GM23338 (cell line): ENCODE results near the gene F3. TPM values are rescaled to one million over a fixed set of nuclear protein-coding genes. Genes with fewer than 3 reads are reported as not detected.

Source experiments
- ATAC-seq: fragments of 200-7000 bp; cut with Tn5 transposase; 3 replicates; pipeline ENCODE4 v1.9.1; 2020
- DNase-seq: peaks from one replicate; pipeline ENCODE4 v3.0.0-alpha.2; 2015; ENCODE audit warnings: low spot score
- H2AFZ ChIP-seq: fragments of 200-600 bp; sonication (generic); 2 replicates; pipeline ENCODE4 v1.8.0; 2016; ENCODE audit warnings: antibody characterized with exemption, mild to moderate bottlenecking, moderate library complexity
- H3F3A ChIP-seq: fragments of 200-600 bp; sonication (generic); replicated peaks from 2 replicates; pipeline ENCODE4 v1.8.0; 2017; ENCODE audit warnings: antibody characterized with exemption, mixed run types, low read depth
- H3K27ac ChIP-seq: fragments of 200-600 bp; sonication (generic); 2 replicates; pipeline ENCODE4 v1.6.1; 2016; ENCODE audit warnings: low read depth
- H3K27me3 ChIP-seq: fragments of 200-600 bp; sonication (generic); 2 replicates; pipeline ENCODE4 v1.8.0; 2016; ENCODE audit warnings: mild to moderate bottlenecking, mixed run types, moderate library complexity; ENCODE audit not compliant: insufficient read depth
- H3K36me3 ChIP-seq: fragments of 200-600 bp; sonication (generic); 2 replicates; pipeline ENCODE4 v1.8.0; 2016; ENCODE audit warnings: mild to moderate bottlenecking; ENCODE audit not compliant: insufficient read depth
- H3K4me1 ChIP-seq: fragments of 200-600 bp; sonication (generic); 2 replicates; pipeline ENCODE4 v1.8.0; 2016; ENCODE audit warnings: mild to moderate bottlenecking, moderate library complexity; ENCODE audit not compliant: insufficient read depth
- H3K4me2 ChIP-seq: fragments of 200-600 bp; sonication (generic); 2 replicates; pipeline ENCODE4 v1.7.1; 2017; ENCODE audit warnings: mixed run types
- H3K4me3 ChIP-seq: fragments of 200-600 bp; sonication (generic); 2 replicates; pipeline ENCODE4 v1.6.1; 2016; ENCODE audit warnings: mixed run types
- H3K79me2 ChIP-seq: fragments of 200-600 bp; sonication (generic); replicated peaks from 2 replicates; pipeline ENCODE4 v1.8.0; 2017; ENCODE audit warnings: mild to moderate bottlenecking; ENCODE audit not compliant: insufficient read depth
- H3K9me2 ChIP-seq: fragments of 200-600 bp; sonication (generic); 2 replicates; pipeline ENCODE4 v1.8.0; 2017; ENCODE audit not compliant: insufficient read depth
- H4K20me1 ChIP-seq: fragments of 200-600 bp; sonication (generic); replicated peaks from 2 replicates; pipeline ENCODE4 v1.8.0; 2017; ENCODE audit warnings: mild to moderate bottlenecking; ENCODE audit not compliant: insufficient read depth
- H3K27ac Mint-ChIP-seq: 2 replicates; pipeline ENCODE4 v1.8.0; 2020; ENCODE audit warnings: inconsistent platforms, mild to moderate bottlenecking, moderate library complexity, mixed read lengths
- H3K27me3 Mint-ChIP-seq: 3 replicates; pipeline ENCODE4 v1.8.0; 2022; ENCODE audit warnings: low read depth, mild to moderate bottlenecking, moderate library complexity, mixed read lengths, inconsistent platforms; ENCODE audit not compliant: insufficient read depth, poor library complexity
- H3K36me3 Mint-ChIP-seq: 3 replicates; pipeline ENCODE4 v1.8.0; 2021; ENCODE audit warnings: low read depth, mild to moderate bottlenecking, inconsistent platforms, moderate library complexity, mixed read lengths
- H3K4me1 Mint-ChIP-seq: 3 replicates; pipeline ENCODE4 v1.8.0; 2020; ENCODE audit warnings: mild to moderate bottlenecking, inconsistent platforms, mixed read lengths
- H3K4me3 Mint-ChIP-seq: 3 replicates; pipeline ENCODE4 v1.8.0; 2021; ENCODE audit warnings: moderate library complexity, mild to moderate bottlenecking, inconsistent platforms, mixed read lengths
- H3K9me3 Mint-ChIP-seq: 3 replicates; pipeline ENCODE4 v1.8.0; 2020; ENCODE audit warnings: moderate library complexity, mild to moderate bottlenecking, inconsistent platforms, mixed read lengths
- CREB1 ChIP-seq: fragments of 250-450 bp; sonication (Bioruptor Pico); IDR thresholded peaks from 2 replicates; pipeline ENCODE4 v1.5.0; 2020; ENCODE audit warnings: low read depth, mild to moderate bottlenecking, moderate library complexity
- CTCF ChIP-seq, 2 experiments: fragments of 200-600 bp in 1 of 2; sonication (generic) in 1 of 2; conservative IDR thresholded peaks; 2 replicates each; pipeline versions ENCODE4 v1.5.1 to v1.6.1; 2016 to 2017; ENCODE audit warnings: antibody characterized with exemption in 2 of 2, low read depth in 2 of 2, mild to moderate bottlenecking in 2 of 2, moderate library complexity in 1 of 2
- ETS1 ChIP-seq: IDR thresholded peaks from 2 replicates; pipeline ENCODE4 v1.6.1; 2016; ENCODE audit warnings: antibody characterized with exemption
- EZH2 ChIP-seq: fragments of 200-600 bp; sonication (generic); IDR thresholded peaks from one replicate; pipeline ENCODE4 v1.8.0; 2017; ENCODE audit warnings: antibody characterized with exemption, mild to moderate bottlenecking, low read depth; ENCODE audit not compliant: unreplicated experiment
- EZH2phosphoT487 ChIP-seq: fragments of 200-600 bp; sonication (generic); IDR thresholded peaks from one replicate; pipeline ENCODE4 v1.8.1; 2018; ENCODE audit warnings: antibody characterized with exemption; ENCODE audit not compliant: unreplicated experiment
- JUNB ChIP-seq: IDR thresholded peaks from one replicate; pipeline ENCODE4 v1.6.1; 2016; ENCODE audit warnings: antibody characterized with exemption; ENCODE audit not compliant: unreplicated experiment
- NANOG ChIP-seq: IDR thresholded peaks from 2 replicates; pipeline ENCODE4 v1.6.1; 2016; ENCODE audit warnings: antibody characterized with exemption, borderline replicate concordance
- POLR2AphosphoS5 ChIP-seq: IDR thresholded peaks from 2 replicates; pipeline ENCODE4 v1.6.1; 2016; ENCODE audit warnings: antibody characterized with exemption, low read depth
- REST ChIP-seq: IDR thresholded peaks from one replicate; pipeline ENCODE4 v1.6.1; 2018; ENCODE audit warnings: antibody characterized with exemption; ENCODE audit not compliant: unreplicated experiment
- STAT1 ChIP-seq: IDR thresholded peaks from one replicate; pipeline ENCODE4 v1.6.1; 2016; ENCODE audit warnings: antibody characterized with exemption; ENCODE audit not compliant: unreplicated experiment
- ZNF114 ChIP-seq: fragments of 250-450 bp; sonication (Bioruptor Pico); IDR thresholded peaks from 2 replicates; pipeline ENCODE4 v1.5.0; 2020; ENCODE audit warnings: mild to moderate bottlenecking, moderate library complexity
- ZNF462 ChIP-seq: fragments of 250-450 bp; sonication (Bioruptor Pico); IDR thresholded peaks from 2 replicates; pipeline ENCODE4 v1.5.0; 2020; ENCODE audit warnings: mild to moderate bottlenecking, moderate library complexity
- polyA plus RNA-seq: library from polyadenylated mRNA; unstranded; fragments of >200 nt; fragmentation: Nextera tagmentation; extraction: Ambion mirVana; gene quantifications from 2 replicates; pipeline ENCODE4 v1.2.1, GENCODE V29; 2016
- total RNA-seq: library from RNA; depleted of rRNA; stranded (reverse); fragments of >200 nt; shearing (Covaris generic); gene quantifications from 2 replicates; pipeline ENCODE4 v1.2.3, GENCODE V29; 2014

The F3 gene
- total and polyA plus RNA-seq, 2 experiments from 2014 or later: 6.9 to 9.7 TPM

- Mint-ChIP-seq H3K27me3 (peaks cover 3% of the 10 kb centered on the region), H3K4me1 (peaks cover 8% of the 10 kb centered on the region; the same call in 2 of the 3 replicates), H3K9me3 (peaks cover 15% of the 10 kb centered on the region), H3K36me3 (peaks cover 11% of the 10 kb centered on the region; the same call in 2 of the 3 replicates), H3K4me3 (no peak overlapping the region), H3K27ac (no peak overlapping the region)
- Histone ChIP-seq H3K27ac (no peak overlapping the region), H3K9me2 (peaks cover 8% of the 10 kb centered on the region), H3F3A (no peaks in the 10 kb centered on the region), H3K36me3 (no peaks in the 10 kb centered on the region), H3K79me2 (no peaks in the 10 kb centered on the region), H4K20me1 (no peaks in the 10 kb centered on the region), H3K4me2 (no peak overlapping the region), H3K4me3 (no peak overlapping the region), H3K27me3 (no peaks in the 10 kb centered on the region), H3K4me1 (no peaks in the 10 kb centered on the region; the same call in 1 of the 2 replicates), H2AFZ (no peak overlapping the region)
- TF ChIP-seq JUNB (no peak), ETS1 (no peak), EZH2 (no peak), EZH2phosphoT487 (no peak), CREB1 (CRISPR knock-in tag) (no peak), ZNF114 (CRISPR knock-in tag) (no peak), NANOG (no peak), STAT1 (no peak), CTCF (conservative IDR thresholded peaks at IDR 0.05; ENCODE audit: low read depth in 2 of 2) (no peak), ZNF462 (CRISPR knock-in tag) (no peak), REST (no peak), POLR2AphosphoS5 (no peak)
- ATAC-seq (no peak), DNase-seq (no peak)
These were observed 41.0 kb upstream of the F3 start for GRCh38 chr1:94582565-94582964.
